Brain pericyte (primary cell): ENCODE data around the gene NPB.

Source experiments
- DNase-seq: peaks from one replicate; pipeline ENCODE4 v3.0.0-alpha.2; 2012; ENCODE audit warnings: low read depth, low spot score

NPB gene

DNA sequence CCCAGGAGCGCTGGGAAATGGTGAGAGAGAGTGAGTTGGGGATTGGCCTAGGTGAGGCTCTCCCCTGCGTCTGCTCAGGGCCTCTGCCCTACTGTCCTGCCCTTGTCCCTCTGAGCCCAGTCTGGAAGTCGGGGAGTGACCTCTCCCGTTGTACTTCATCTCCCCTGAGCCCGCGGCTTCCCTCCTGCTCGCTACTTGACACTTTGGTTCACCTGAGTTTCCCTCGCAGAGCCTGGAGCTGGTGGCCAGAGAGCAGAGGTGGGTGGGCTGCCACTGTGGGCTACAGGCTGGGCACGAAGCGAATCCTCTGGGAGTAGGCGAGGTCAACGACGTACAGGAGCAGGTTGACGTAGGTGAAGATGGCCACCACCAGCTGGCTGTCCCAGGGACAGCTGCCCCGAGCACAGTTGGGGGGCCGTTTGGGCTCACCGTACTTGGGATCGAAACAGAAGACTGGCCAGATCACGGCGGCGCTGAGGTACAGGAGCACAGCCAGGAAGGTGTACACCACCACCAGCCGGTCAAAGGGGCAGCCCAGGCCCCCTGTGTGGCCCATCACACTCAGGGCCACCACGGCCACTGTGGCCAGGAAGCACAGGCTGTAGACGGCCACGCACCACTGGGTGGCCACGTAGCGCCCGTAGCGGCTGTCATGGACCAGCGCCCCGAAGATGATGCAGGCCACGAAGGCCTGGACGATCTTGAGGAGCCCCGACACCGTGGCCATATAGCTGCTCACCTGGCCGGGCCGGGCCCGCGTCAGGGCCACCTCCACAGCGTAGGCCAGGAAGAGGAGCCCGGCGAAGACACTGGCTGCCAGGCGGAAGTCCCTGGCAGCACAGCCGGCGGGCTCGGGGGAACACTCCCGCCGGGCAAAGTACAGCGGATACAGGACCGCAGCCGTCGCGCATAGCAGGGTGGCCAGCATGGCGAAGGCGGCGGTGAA lies 38.8 kb downstream of the NPB start:
- DNase-seq: no peak

DNA sequence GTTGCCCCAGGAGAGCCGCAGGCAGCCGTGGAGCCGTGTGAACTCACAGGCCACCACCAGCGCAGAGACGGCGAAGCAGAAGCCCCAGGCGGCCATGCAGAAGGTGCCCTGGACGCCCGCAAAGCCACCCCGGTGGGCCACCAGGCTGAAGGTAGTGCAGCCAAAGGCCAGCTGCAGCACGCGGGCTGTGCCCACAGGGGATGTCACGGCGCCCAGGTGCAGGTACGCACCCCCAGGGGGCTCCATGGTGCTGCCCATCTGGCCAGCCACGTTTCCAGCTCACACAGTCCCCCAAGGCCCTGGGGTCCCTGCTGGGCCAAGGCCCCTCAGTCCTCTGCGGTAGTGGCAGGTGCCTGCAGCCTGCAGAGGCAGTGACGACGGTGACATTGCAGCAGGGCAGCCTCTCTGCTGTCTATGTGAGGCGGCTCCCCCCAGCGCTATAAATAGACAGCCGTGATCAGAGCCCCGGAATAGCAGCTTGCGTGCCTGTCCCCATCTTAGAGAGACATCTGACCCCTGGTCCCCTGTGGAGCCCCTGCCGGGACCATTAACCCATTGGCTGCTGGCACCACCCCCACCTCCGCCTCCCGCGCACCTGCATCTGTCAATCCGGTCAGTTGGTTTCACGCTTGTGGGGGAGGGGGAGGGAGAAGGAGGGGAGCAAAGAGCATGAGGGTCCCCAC lies 39.6 kb downstream of the NPB start:
- no peak for DNase-seq

DNA sequence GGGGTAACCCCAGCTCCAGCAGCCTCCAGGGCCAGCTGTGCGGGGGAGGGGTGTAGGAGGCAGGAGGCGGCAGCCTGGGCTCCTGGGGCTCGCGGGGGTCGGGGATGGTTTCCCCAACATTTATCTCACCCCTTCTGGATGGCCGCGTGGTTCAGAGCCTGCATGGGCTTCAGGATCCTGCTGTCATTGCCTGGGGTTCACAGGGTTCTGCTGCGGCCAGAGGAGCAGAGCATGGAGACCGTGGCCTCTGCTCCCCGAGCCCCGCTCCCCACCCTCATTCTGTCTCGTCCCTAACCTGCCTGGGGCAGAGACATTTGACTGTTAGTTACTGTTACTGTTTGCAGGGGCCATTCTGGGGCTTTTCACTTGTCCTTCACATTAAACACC lies 40.1 kb downstream of the NPB start:
- no peak for DNase-seq

DNA sequence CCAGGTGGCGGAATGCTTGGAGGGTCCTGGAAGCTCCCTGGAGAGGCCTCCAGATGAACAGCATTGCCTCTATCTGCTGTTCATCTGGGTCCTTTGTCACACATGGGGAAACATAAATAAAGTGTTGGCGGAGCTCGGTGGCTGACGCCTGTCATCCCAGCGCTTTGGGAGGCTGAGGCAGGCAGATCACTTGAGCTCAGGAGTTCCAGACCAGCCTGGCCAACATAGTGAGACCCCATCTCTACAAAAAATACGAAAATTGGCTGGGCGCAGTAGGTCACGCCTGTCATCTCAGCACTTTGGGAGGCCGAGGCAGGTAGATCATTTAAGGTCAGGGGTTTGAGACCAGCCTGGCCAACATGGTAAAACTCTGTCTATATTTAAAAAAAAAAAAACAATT lies 42.8 kb downstream of the NPB start:
- DNase-seq: no peak

DNA sequence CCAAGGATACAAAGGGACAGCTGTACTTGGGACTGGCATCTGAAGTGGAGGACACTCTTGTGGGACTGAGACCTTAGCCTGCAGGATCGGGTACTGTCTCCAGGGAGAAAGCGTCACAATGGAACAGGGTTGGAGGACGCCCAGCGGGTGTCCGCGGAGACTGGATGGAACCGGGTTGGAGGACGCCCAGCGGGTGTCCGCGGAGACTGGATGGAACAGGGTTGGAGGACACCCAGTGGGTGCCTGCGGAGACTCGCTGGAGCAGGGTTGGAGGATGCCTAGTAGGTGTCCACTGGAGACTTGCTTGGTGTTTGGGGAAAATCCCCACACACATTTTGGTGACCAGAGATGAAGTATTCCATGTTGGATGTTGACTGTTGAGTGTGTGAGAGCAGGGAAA lies 45.2 kb downstream of the NPB start, which contains the start of gene MYADML2:
Gene MYADML2, minus strand, starts transcription at position 45 of the 400 bp plus-strand sequence. CDS start 5,492 bp downstream, outside the sequence.
- DNase-seq: no peak

DNA sequence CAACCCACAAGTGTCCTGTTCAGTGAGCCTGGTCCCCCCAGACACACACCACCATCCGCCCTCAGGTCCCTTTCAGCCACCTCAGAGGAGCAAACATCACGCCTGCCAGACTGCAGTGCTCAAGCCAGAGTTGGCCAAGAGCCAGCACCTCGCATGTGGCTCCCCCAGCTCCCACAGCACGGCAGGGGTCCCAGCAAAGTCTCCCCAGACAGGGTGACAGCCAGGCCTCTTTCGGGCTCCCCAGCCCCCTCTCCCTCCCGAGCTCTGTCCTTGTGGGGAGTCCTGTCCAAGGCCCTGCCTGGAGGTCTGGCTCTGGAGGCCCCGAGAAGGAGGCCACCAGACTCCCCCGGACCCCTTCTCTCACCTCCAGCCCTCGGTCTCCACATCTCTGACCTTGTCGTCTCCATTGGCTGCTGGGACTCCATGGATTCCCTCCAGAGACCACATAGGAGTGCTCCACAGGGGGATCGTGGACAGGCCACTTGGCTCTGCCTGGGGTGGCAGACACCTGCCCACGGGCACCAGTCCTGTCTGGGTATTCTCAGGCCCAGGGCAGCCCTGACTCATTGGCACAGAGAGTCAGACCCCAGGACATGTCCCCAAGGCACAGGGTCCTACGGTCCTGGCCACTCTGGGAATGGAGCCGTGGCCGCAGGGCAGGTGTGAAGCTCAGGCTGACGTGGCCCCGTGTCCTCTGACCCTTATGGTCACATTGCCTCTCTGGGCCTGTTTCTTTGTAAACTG lies 46.8 kb downstream of the NPB start:
- no peak for DNase-seq

DNA sequence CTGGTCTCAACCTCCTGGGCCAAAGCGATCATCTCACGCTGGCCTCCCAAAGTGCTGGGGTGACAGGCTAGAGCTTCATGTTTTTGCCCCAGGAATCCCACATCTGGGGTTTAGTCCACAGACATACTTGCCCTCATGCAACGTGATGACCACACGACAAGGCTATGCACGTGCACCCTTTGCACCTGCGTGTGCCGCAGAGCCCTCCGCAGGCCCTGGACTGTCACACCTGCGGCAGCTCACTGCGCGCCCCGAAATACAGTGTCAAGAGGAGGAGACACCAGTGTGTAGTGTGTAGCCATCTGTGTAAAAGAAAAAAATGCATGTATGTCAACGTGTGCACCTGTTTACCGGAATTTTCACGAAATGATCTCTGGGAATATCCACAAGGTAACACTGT lies 48.5 kb downstream of the NPB start:
- no peak for DNase-seq

DNA sequence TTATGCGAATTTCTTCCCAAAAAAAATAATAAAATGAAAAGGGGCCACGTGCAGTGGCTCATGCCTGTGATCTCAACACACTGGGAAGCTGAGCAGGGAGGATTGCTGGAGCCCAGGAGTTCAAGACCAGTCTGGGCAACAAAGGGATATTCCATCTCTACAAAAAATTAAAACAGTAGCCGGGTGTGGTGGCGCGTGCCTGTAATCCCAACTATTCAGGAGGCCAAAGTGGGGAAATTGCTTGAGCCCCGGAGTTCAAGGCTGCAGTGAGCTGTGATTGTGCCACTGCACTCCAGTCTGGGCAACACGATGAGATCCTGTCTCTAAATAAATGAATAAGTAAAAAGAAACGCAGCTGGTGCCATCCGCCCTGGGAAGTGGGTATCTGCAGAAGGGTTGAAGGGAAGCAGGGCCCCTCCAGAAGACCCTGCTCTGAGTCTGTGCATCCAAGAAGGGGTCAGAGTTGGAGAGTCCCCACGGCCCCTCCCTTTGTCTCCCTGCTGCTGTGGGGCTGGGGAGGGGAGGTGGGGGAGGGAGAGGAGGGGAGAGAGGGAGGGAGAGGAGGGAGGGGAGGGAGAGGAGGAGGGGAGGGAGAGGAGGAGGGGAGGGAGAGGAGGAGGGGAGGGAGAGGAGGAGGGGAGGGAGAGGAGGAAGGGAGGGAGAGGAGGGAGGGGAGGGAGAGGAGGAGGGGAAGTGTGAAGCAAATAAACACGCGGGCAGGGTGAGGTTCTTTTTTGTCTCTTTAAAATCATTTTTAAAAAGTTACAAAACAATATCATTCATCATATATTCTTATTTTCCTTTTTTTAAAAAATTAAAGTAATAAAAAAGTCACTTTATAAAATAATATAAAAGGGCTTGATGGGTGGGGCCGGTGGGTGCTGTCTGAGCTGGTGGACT lies 50.0 kb downstream of the NPB start:
- no peak for DNase-seq
